Coronary artery (tissue), 2 donors: ENCODE results near the gene MRPL44.

Experiments
- DNase-seq: peaks from one replicate; pipeline ENCODE4 v3.0.0-alpha.2; 2017; ENCODE audit warnings: low spot score
- H3K27ac ChIP-seq, 2 donors: fragments of 200-600 bp; sonication (generic); one replicate each; pipeline ENCODE4 v1.5.1; 2016 to 2019
- H3K4me3 ChIP-seq: fragments of 200-600 bp; sonication (generic); 2 replicates; pipeline ENCODE4 v1.5.1; 2016; ENCODE audit warnings: mild to moderate bottlenecking, moderate library complexity
- TF ChIP-seq, protein P1 (sequence below): fragments of 200-600 bp; sonication (generic); IDR thresholded peaks from one replicate; pipeline ENCODE4 v1.5.1; 2019; ENCODE audit warnings: antibody characterized with exemption

MRPL44 gene

GRCh38 chr2:223929571-223930102, 27.6 kb upstream of the MRPL44 start:
- H3K27ac ChIP-seq, result no peak overlapping the region
- no peak for DNase-seq
- TF ChIP-seq, protein P1, sequence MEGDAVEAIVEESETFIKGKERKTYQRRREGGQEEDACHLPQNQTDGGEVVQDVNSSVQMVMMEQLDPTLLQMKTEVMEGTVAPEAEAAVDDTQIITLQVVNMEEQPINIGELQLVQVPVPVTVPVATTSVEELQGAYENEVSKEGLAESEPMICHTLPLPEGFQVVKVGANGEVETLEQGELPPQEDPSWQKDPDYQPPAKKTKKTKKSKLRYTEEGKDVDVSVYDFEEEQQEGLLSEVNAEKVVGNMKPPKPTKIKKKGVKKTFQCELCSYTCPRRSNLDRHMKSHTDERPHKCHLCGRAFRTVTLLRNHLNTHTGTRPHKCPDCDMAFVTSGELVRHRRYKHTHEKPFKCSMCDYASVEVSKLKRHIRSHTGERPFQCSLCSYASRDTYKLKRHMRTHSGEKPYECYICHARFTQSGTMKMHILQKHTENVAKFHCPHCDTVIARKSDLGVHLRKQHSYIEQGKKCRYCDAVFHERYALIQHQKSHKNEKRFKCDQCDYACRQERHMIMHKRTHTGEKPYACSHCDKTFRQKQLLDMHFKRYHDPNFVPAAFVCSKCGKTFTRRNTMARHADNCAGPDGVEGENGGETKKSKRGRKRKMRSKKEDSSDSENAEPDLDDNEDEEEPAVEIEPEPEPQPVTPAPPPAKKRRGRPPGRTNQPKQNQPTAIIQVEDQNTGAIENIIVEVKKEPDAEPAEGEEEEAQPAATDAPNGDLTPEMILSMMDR, result no peak
- H3K4me3 ChIP-seq, result no peak overlapping the region

GRCh38 chr2:223930103-223930976, 26.9 kb upstream of the MRPL44 start:
- H3K4me3 ChIP-seq, result no peak overlapping the region
- H3K27ac ChIP-seq, result no peak overlapping the region
- TF ChIP-seq, protein P1, result no peak
- DNase-seq, result no peak

- DNase-seq, result no peak
- no peak overlapping the region for H3K27ac ChIP-seq
- TF ChIP-seq, protein P1, result no peak
- no peak overlapping the region for H3K4me3 ChIP-seq
Observed at GRCh38 chr2:223932816-223933800, 24.2 kb upstream of the MRPL44 start.

- Histone ChIP-seq H3K4me3 (no peak overlapping the region), H3K27ac (no peak overlapping the region)
- TF ChIP-seq, protein P1, result no peak
- DNase-seq, result no peak
Observed at GRCh38 chr2:223934870-223935269, 22.4 kb upstream of the MRPL44 start.

GRCh38 chr2:223935459-223936125, 21.7 kb upstream of the MRPL44 start:
- no peak overlapping the region for H3K4me3 ChIP-seq
- TF ChIP-seq, protein P1, result no peak
- H3K27ac ChIP-seq, result no peak overlapping the region
- no peak for DNase-seq

DNA sequence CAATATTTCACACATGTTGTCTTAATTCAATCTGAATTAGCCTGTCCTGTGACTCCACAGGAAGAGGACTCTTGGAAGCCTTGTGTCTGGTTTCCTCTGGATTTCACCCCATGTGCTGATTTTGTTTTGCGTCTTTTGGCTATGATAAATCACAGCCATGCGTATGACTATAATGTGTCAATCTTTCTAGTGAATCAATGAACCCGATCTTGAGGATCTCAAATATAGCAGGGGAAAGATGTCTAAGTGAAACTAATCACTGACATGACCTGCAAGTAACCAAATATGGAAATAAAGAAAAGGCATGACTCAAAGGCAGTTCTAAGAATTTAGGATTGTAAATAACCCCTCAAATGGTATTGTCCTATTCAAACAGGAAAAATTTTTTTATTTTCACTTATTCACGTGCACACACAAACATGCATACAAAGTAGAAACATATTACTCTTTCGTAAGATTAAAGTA, 20.4 kb upstream of the MRPL44 start:
- peak overlapping the region in 1 of 2 donors; percentile 23 for H3K27ac ChIP-seq
- H3K4me3 ChIP-seq, result no peak overlapping the region
- no peak for DNase-seq
- TF ChIP-seq, protein P1, result no peak
